GM19351 (cell line): ENCODE measurements around the gene NDC1.

Experiments used
- ATAC-seq: cut with Tn5 transposase; IDR thresholded peaks from one replicate; pipeline ENCODE4 v1.9.1; 2021; ENCODE audit warnings: mild to moderate bottlenecking, moderate library complexity; ENCODE audit not compliant: unreplicated experiment

Gene NDC1

GRCh38 chr1:53733447-53733931 is 104.6 kb downstream of the NDC1 start:
- ATAC-seq, result no peak

- ATAC-seq, result no peak
These were observed 105.2 kb downstream of the NDC1 start for GRCh38 chr1:53732912-53733317.

- no peak for ATAC-seq
These were observed 105.7 kb downstream of the NDC1 start for GRCh38 chr1:53732409-53732808.

GRCh38 chr1:53731779-53732305 is 106.3 kb downstream of the NDC1 start:
- no peak for ATAC-seq

- ATAC-seq, result no peak
These were observed 107.0 kb downstream of the NDC1 start for GRCh38 chr1:53731043-53731600.

GRCh38 chr1:53730224-53730865 is 107.8 kb downstream of the NDC1 start:
- no peak for ATAC-seq

GRCh38 chr1:53729456-53730223 is 108.5 kb downstream of the NDC1 start:
- no peak for ATAC-seq

DNA sequence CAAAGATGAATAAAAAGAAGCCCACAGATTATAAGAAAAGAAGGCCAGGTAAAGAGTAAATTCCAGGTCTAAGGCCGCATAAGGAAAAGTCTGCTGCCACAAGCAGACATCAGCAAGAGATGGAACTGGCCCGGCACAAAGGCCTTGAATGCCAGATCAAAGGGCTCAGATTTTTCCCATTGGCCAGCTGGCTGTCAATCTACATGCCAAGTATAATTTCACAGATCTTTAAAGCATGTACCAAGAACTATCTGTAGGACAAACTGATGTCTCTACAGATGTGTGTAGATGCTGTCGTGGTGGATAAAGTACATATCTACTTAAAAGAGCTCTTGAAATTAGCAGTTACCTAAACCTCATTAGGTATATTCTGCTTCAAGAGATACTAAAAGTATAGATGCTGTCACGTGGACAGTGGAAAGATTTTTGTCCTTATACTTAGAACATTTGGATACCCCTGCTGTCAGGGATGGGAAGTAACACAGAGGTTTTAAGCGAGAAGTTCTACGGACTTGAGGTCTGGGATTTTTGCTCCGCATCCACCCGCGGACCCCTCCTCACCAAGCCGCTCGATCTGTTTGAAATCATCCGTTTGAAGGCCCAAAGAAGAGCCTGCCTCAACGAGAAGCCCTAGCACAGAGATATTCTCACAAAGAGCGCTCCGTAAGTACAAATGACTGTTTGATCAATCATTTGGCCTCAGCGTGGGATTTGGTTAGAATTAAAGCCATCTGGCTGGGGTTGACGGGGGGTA is 109.2 kb downstream of the NDC1 start:
- no peak for ATAC-seq

GRCh38 chr1:53728196-53728595 is 109.9 kb downstream of the NDC1 start:
- ATAC-seq, result no peak

DNA sequence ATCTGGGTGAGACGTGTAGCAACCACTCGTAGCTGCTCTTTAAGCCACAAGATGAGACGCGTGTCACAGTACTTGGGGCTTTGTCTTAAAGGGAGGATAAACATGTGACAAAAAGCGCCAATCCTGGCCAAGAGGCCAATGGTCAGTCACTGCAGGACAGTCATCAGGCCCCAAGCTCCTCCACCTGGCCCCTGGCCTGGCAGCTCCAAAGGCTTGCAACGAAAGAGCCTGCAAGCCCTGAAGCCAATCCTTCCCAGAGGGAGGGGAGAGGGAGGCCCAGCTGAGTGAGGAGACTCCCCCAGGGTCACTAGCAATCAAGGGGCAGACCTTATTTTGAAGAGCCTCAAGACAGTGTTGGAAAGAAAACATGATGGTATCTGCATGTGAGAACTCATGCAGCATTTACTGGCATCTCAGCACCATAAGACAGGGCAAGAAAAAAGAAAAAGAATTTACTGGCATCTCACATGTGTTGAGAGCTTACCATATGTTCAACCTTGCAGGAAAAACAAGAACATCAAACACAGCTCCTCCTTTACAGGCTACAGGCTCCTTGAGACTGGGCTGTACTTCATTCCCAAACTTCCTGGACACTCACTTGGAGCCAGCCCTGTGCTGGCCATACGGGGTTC is 110.5 kb downstream of the NDC1 start:
- ATAC-seq, result no peak

- ATAC-seq, result no peak
These were observed 112.0 kb downstream of the NDC1 start for GRCh38 chr1:53726009-53726600.

DNA sequence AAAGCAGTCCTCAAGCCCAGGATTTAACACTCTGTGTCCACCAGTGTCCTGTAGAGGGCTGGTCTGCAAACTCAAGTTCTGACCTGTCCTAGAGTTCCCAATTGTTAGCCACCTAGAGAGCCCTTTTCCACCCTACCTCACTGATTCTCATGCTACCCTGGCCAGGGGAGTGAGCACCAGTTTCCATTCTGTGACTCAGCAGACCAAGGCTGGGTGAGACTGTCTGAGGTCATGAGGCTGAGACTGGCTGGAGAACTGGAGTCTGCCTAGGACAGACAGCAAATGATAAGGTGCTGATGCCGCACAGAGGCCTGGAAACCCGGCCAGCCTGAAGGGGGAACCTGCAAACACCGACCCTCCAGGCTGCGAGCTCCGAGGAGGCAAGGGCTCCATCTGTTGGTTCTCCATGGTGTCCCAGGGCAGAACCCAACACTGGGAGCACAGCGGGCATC is 112.8 kb downstream of the NDC1 start:
- no peak for ATAC-seq

DNA sequence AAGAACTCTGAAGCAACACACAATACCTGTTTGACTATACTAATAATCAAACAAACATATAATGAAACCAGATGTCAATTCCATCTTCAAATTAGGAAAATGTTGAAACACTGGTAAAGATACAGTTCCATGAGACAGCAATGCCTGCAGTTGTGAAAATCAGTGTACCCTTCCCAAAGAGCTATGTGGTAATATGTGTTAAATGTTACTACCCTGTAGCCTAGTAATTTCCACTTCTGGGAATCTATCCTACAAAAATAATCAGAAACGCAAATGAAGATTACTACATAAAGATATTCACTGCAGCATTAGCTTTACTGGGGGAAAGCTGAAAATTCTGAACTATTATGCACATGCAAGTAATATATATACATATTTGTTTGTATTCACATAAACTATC is 116.1 kb downstream of the NDC1 start:
- ATAC-seq, result no peak

DNA sequence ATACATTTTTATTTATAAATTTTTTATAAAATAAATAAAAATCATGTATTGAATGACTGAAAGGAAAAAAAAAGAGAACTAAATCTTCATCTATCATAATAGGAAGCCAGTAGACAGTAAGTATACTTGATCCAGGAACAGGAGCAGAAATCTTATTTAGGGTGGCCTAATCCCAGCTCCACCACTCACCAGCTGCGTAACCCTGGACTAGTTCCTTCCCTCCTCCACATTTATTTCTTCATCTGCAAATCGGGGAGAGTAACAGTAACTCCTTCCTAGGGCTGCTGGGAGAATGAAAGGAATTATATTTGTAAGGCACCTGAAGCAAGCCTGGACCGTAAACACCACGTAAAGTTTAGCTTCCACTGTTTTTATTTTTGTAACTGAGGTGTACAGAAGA is 117.0 kb downstream of the NDC1 start:
- ATAC-seq, result no peak

- ATAC-seq, result no peak
These were observed 118.6 kb downstream of the NDC1 start for GRCh38 chr1:53719469-53719868.

DNA sequence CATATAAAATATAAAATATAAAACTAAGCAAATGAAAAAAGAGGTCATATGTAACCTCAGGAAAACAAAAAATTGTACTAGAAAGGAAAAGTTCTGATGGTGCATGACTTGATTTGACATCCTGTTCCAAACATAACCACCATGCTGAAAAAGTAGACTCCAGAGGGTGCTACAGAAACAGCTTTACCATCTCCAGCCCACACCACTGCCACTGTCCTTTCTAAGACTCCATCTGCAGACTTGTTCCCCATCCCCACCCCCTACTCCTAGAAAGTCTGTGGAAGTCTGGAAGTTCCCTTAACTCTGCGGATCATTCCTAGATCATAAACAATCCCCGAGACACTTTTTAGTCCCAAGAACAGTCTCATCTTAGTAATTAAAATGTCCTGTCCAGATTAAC is 119.7 kb downstream of the NDC1 start:
- no peak for ATAC-seq

DNA sequence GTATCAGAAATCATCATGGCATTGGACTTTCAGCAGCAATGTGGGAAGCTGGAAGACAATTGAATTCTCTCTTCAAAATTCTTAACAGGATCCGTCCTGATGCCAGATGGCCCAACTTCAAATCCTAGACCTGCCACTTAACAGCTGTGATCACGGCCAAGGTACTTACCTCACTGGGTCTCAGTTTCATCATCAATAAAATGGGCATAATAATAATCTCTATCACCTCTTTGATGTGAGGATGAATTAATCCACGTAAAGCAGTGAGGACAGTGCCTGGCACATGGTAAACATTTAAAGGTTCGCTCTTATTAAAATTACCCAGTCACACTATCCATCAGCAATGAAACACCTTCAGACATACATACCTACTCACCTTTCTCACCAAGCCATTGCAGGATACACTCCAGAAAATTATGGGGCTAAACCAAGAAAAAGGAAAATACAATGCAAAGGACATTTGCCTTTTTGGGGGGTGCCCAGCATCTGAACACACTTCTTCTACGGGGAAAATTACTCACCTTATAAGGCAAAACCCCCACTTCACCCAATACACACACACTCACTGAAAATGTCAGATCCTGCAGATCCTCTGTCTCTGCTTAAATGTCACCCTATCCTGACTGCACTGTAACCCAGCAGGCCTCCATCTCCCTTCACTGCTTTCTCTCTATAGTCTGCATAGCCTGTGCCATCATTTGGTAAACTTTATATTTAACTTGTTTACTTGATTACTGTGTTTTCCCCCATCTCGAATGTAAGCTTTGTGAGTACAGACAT is 120.9 kb downstream of the NDC1 start:
- no peak for ATAC-seq

- no peak for ATAC-seq
These were observed 121.9 kb downstream of the NDC1 start for GRCh38 chr1:53716150-53716549.

DNA sequence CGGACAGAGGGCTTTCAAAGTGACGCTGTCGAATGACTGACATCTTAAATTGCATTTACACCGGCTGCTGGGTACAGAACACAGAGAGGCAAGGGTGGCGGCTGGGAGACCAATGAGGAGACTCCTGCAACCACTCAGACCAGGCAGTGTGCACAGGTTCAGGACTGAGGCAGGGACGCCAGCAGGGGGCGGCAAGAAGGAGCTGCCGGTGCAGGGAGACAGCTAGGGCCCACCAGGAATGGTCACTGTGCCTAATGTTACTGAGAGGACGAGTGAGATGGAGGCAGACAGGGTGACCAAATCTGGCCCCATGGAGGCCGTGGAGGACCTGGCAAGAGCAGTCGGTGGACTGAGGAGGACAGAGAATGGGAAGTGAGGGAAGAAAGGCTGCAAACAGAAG is 122.6 kb downstream of the NDC1 start:
- ATAC-seq, result no peak
